GM18868 (cell line): ENCODE data around the gene KCNAB2.

Source experiments
- ATAC-seq: cut with Tn5 transposase; IDR thresholded peaks from one replicate; pipeline ENCODE4 v1.9.1; 2021; ENCODE audit warnings: mild to moderate bottlenecking, moderate library complexity; ENCODE audit not compliant: unreplicated experiment

KCNAB2 gene

DNA sequence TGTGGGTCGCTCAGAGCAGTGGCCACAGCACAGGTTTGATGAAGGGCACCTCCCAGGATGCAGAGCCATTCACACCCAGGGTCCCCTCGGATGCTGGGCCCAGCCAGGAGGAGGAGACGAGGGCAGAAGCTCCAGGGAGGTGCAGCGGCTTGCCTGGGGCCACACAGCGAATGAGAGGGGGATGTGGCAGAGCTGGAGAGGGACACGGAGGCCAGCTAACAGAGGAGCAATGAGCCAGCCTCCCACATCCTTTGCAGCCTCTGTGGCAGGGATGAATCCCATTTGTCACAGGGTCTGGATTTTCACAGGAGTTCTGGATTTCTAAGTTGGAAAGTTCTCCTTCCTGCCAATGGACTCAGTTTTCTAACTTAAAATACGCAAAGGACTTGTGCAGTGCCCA is 98.5 kb downstream of the KCNAB2 start:
- ATAC-seq, result no peak

DNA sequence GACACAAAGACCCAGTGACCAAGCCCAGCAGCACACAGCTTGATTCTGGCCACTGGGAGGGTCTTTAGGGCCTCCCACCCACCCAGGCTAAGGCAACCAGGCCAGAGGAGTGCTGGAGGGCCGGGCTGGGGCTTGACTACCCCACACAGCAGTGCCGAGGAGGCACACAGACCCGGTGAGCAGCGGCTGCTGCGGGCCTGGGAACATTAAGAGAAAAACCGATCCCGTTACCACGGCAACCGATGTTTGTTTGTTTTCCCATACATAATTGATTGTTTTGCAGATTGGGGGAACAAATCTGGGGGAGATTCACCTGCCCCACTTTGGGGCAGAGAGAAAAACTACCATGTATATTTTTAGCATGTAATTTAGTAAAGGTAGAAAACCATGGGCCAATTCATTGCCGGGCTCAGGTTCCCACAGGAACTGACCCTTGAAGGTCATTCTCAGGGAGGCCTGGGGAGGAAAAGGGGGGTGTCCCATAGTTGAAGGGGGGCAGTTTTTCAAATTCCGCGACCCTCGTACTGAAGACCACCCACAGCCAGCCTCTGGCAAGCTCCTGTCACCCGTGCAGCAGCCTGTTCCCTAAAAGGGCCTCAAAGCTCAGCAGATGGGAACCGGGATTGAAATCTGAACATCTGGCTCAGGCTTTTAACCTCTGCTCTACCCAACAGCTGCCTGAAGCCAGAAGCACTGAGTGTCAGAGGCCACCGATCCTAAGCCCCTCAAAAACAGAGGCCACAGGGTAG is 99.1 kb downstream of the KCNAB2 start:
- no peak for ATAC-seq

DNA sequence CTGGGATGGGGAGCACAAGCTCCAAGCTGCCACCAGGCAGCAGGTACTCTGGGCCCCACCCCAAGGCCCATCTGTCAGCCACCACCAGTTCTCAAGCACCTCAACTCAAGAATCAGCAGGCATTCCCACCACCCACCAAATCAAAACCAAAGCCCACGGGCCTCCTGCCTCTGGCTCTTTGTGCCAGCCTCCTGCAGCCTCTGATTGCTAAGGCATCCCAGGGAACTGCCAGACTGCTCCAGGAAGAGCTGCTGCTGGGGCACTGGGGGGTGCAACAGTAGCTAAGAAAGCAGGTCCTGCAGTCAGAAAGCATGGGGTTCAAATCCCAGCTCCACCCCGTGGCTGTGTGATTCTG is 99.7 kb downstream of the KCNAB2 start:
- no peak for ATAC-seq

DNA sequence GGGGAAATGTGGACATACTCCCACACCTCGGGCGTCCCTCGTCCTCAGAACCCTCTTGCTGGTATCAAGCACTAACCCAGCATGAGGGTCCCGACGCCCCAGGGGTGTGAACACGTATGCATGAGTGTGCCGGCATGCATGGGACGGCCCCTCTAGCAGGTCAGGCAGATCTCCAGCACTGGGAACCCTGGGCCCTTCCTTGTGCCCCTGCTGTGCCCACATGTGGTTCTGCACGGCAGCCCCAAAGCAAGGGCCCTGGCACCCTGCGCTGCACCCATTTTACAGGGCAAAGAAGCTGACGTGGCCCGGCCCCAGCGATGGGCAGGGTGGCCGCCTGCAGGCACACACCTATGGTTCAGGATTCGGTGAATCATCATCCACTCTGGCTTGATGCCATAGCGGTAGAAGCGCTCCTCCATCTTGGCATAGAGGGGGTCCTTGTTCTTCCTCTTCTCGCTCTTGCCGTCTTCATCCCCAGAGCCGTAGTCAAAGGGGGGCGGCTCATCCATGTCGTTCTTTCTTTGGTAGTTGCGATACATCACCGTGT is 100.2 kb downstream of the KCNAB2 start:
- no peak for ATAC-seq

DNA sequence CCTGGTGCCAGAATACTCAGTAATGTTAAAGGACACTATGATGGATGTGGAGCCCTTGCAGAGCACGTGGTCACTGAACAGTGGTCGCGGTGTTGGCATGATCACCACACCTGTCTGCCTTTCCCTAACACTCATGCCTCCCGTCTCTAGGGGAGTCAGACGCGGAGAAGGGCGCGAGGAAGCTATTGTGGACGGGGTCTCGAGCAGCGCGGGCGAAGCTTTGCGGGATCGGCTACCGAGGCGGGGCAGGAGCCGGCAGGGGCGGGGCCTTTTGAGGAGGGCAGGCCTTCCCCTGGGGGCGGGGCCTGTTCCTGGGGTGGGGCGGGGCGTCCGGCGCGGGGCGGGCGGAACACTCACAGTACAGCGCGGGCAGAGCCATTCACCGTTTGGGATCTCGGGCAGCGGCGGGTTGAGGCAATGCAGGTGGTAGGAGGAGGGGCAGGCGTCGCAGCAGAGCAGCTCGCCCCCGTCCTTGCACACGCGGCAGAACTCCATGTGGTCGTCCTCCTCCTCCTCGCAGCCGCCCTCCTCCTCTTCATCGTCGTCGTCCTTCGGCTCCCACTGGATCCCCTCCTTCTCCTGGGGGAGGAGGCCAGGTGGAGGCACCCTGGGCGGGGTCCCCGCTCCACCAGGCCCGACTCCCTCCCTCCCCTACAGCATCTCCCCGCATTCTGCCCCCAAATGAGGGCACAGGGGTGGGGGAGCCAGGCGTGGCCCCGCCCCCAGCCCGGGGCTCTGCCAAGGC is 103.0 kb downstream of the KCNAB2 start:
- ATAC-seq, result no peak

DNA sequence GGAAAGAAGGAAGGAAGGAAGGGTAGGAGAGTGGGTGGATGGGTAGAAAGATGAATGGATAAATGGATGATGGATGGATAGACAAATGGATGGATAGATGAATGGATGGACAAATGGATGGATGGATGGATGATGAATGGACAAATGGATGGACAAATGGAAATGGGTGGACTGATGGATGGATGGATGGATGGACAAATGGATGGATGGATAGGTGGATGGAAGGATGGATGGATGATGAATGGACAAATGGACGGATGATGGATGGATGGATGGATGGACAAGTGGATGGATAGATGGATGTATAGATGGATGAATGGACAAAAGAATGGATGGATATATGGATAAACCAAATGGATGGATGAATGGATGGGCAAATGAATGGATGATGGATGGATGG is 103.9 kb downstream of the KCNAB2 start:
- ATAC-seq, result no peak

DNA sequence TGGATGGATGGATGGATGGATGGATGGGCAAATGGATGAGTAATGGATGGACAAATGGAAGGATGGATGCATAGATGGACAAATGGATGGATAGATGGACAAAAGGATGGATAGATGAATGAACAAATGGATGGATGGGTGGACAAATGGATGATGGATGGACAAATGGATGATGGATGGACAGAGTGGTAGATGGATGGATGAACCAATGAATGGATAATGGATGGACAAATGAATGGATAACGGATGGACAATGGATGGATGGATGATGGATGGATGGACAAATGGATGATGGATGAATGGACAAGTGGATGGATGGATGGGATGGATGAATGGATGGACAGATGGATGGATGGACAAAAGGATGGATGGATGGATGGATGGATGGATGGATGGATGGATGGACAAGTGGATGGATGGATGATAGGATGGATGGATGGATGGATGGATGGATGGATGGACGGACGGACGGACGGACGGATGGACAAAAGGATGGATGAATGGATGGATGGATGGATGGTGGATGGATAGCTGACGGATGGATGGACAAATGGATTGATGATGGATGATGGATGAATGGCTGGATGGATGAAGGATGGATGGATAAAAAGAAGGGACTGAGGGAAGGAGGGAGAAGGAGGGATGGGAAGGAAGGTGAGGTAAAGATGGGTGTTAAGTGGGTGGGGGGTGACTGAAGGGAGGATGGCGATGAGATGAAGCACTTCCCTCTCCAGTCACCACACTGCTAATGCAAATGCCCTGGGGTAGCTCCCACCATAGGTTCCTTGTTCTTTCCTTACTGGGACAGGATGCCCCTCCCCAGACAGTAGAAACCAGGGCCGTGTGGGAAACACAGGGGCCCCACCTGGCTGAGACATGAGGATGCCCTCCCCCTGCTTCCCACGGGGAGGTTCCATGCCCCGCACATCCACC is 104.6 kb downstream of the KCNAB2 start:
- ATAC-seq, result no peak
